SU-DHL-6 (cell line): ENCODE results near the gene PTPRK.

Experiments
- CTCF ChIP-seq: fragments of 200-600 bp; sonication (generic); IDR thresholded peaks from one replicate; pipeline ENCODE4 v1.5.1; 2017; ENCODE audit warnings: antibody characterized with exemption, mild to moderate bottlenecking, low read length, moderate library complexity; ENCODE audit not compliant: insufficient read depth, poor library complexity, severe bottlenecking
- EZH2phosphoT487 ChIP-seq: fragments of 200-600 bp; sonication (generic), shearing (Covaris generic); conservative IDR thresholded peaks from 2 replicates; pipeline ENCODE4 v1.6.1; 2018; ENCODE audit warnings: mild to moderate bottlenecking, antibody characterized with exemption, low read length, moderate library complexity, mixed read lengths

GRCh38 chr6:128208078-128208477 is 312.3 kb downstream of the PTPRK start:
- TF ChIP-seq CTCF, result no peak
- no peak for TF ChIP-seq EZH2phosphoT487
